K562 (cell line): ENCODE measurements around the gene DCST1. TPM values are rescaled to one million over a fixed set of nuclear protein-coding genes. Genes with fewer than 3 reads are reported as not detected.

Source experiments
- DMBX1 ChIP-seq: fragments of 250-450 bp; sonication (Bioruptor Pico); IDR thresholded peaks from 2 replicates; pipeline ENCODE4 v1.8.0; 2022; ENCODE audit warnings: inconsistent platforms, mild to moderate bottlenecking, moderate library complexity, borderline replicate concordance
- ELF4 ChIP-seq: fragments of 450-650 bp; formaldehyde crosslinking; IDR thresholded peaks from 2 replicates; pipeline ENCODE4 v1.4.0; 2022; ENCODE audit warnings: missing genetic modification characterization
- GABPA ChIP-seq: fragments of 200-800 bp; sonication (Bioruptor generic); conservative IDR thresholded peaks from 2 replicates; pipeline ENCODE4 v1.6.1; 2016; ENCODE audit warnings: low read depth, missing genetic modification characterization, missing compliant biosample characterization
- NR2C2 ChIP-seq, 2 experiments: fragments of 200-800 bp in 1 of 2; sonication (Bioruptor generic) in 1 of 2; sonication (generic) in 1 of 2; formaldehyde crosslinking in 1 of 2; IDR thresholded peaks; 2 replicates each; pipeline versions ENCODE4 v1.6.1 to v1.8.0; 2016 to 2022; ENCODE audit warnings: mild to moderate bottlenecking in 1 of 2, missing compliant biosample characterization in 1 of 2, missing genetic modification characterization in 1 of 2, missing genetic modification reagents in 1 of 2
- POLR2H ChIP-seq: IDR thresholded peaks from 2 replicates; pipeline ENCODE4 v1.6.1; 2016; ENCODE audit warnings: missing genetic modification characterization, low read depth, mild to moderate bottlenecking, control low read depth, missing compliant biosample characterization, moderate library complexity
- SRSF7 ChIP-seq: fragments of 200-400 bp; formaldehyde crosslinking; optimal IDR thresholded peaks from 2 replicates; pipeline ENCODE3; 2017; ENCODE audit warnings: mild to moderate bottlenecking, low read depth, low read length
- ZNF707 ChIP-seq: fragments of 250-450 bp; sonication (Bioruptor Pico); conservative IDR thresholded peaks from 2 replicates; pipeline ENCODE4 v1.8.0; 2022; ENCODE audit warnings: inconsistent platforms, mild to moderate bottlenecking, moderate library complexity
- polyA plus RNA-seq, 8 experiments: library from polyadenylated mRNA; depleted of rRNA in 4 of 8; stranded (reverse) in 5 of 8; unstranded in 3 of 8; fragments of >200 nt; fragmentation: Nextera tagmentation in 2 of 8; fragmentation: Illumina TruSeq in 1 of 8; extraction: Ambion mirVana in 2 of 8; extraction: Trizol in 1 of 8; gene quantifications; 2 replicates each; pipeline versions ENCODE4 v1.2.1 to v1.2.3, GENCODE V29; 2011 to 2014; ENCODE audit warnings: inconsistent platforms in 1 of 8, missing spikeins in 1 of 8
- total RNA-seq, 7 experiments: library from RNA; depleted of rRNA in 6 of 7; stranded (reverse); fragments of >200 nt in 6 of 7; fragmentation: Illumina TruSeq in 2 of 7; extraction: Trizol in 2 of 7; gene quantifications; 2 replicates each; pipeline versions ENCODE4 v1.2.1 to v1.2.3, GENCODE V29; 2011 to 2021; ENCODE audit warnings: low replicate concordance in 1 of 7
- TF ChIP-seq, protein P1 (sequence below), 2 experiments: fragments of 450-650 bp; formaldehyde crosslinking in 1 of 2; IDR thresholded peaks; 2 replicates each; pipeline versions ENCODE4 v1.4.0 to v1.6.1; 2014 to 2020; ENCODE audit warnings: mild to moderate bottlenecking in 2 of 2, borderline replicate concordance in 1 of 2, low read depth in 1 of 2
- TF ChIP-seq, protein P2 (sequence below): fragments of 450-650 bp; IDR thresholded peaks from 2 replicates; pipeline ENCODE4 v1.6.1; 2017; ENCODE audit warnings: antibody characterized with exemption, mild to moderate bottlenecking
- TF ChIP-seq, protein P3 (sequence below), 2 experiments: fragments of 450-650 bp; conservative IDR thresholded peaks; 2 replicates each; pipeline ENCODE4 v1.6.1; 2017; ENCODE audit warnings: mild to moderate bottlenecking in 2 of 2, moderate library complexity in 2 of 2

DCST1 gene
- total and polyA plus RNA-seq, 9 of the 15 experiments (the other 6 are each of a cell fraction or from before 2014, with no cell fraction given) = not detected

DNA sequence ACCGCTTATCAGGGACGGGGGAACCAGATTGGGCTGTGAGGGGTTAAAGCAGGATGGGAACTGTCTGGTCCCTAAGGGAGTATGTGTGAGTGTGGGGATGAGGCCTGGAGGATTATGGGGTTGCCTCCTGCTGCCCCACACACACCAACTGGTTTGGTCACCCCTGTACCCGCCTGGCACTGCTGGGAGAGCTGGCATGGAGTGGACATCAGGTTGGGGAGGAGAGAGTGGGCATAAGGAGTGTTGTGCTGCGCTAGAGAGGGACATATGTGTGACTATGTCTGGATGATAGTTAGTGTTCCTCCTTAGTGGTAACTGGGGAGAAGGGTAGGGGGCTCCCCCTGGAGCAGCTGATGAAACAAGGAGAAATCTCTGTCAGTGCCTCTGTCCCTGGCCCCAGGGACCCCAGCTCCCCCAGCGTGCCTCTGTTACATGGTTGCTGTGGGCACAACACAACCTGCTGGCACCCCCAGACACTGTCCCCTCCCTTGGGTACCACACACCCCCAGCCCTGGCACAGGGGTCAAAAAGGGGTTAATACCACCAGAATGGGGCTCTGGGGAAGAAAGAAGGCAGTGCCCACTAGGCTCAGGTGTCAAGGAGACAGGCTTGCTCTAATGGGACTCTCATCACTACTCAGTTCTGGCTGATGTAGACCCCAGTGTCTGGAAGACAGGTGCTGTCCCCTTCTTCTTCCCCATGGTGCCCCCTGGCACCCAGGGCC is 29.1 kb upstream of the DCST1 start (continued):
- TF ChIP-seq, protein P1, sequence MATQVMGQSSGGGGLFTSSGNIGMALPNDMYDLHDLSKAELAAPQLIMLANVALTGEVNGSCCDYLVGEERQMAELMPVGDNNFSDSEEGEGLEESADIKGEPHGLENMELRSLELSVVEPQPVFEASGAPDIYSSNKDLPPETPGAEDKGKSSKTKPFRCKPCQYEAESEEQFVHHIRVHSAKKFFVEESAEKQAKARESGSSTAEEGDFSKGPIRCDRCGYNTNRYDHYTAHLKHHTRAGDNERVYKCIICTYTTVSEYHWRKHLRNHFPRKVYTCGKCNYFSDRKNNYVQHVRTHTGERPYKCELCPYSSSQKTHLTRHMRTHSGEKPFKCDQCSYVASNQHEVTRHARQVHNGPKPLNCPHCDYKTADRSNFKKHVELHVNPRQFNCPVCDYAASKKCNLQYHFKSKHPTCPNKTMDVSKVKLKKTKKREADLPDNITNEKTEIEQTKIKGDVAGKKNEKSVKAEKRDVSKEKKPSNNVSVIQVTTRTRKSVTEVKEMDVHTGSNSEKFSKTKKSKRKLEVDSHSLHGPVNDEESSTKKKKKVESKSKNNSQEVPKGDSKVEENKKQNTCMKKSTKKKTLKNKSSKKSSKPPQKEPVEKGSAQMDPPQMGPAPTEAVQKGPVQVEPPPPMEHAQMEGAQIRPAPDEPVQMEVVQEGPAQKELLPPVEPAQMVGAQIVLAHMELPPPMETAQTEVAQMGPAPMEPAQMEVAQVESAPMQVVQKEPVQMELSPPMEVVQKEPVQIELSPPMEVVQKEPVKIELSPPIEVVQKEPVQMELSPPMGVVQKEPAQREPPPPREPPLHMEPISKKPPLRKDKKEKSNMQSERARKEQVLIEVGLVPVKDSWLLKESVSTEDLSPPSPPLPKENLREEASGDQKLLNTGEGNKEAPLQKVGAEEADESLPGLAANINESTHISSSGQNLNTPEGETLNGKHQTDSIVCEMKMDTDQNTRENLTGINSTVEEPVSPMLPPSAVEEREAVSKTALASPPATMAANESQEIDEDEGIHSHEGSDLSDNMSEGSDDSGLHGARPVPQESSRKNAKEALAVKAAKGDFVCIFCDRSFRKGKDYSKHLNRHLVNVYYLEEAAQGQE (IDR thresholded peaks at IDR 0.05; ENCODE audit: borderline replicate concordance) = no peak
- TF ChIP-seq, protein P1 (CRISPR knock-in tag; IDR thresholded peaks at IDR 0.05; ENCODE audit: low read depth) = 0 out of 2 replicates have a peak, but pooled peaks have one; percentile 45
- no peak for TF ChIP-seq ZNF707 (CRISPR knock-in tag)
- TF ChIP-seq SRSF7 = no peak
- TF ChIP-seq GABPA (tag) = peak; percentile 67
- TF ChIP-seq NR2C2 (CRISPR knock-in tag; IDR thresholded peaks at IDR 0.05) = no peak
- TF ChIP-seq NR2C2 (tag; IDR thresholded peaks at IDR 0.05) = no peak; the same call in 1 of the 2 replicates
- TF ChIP-seq, protein P2, sequence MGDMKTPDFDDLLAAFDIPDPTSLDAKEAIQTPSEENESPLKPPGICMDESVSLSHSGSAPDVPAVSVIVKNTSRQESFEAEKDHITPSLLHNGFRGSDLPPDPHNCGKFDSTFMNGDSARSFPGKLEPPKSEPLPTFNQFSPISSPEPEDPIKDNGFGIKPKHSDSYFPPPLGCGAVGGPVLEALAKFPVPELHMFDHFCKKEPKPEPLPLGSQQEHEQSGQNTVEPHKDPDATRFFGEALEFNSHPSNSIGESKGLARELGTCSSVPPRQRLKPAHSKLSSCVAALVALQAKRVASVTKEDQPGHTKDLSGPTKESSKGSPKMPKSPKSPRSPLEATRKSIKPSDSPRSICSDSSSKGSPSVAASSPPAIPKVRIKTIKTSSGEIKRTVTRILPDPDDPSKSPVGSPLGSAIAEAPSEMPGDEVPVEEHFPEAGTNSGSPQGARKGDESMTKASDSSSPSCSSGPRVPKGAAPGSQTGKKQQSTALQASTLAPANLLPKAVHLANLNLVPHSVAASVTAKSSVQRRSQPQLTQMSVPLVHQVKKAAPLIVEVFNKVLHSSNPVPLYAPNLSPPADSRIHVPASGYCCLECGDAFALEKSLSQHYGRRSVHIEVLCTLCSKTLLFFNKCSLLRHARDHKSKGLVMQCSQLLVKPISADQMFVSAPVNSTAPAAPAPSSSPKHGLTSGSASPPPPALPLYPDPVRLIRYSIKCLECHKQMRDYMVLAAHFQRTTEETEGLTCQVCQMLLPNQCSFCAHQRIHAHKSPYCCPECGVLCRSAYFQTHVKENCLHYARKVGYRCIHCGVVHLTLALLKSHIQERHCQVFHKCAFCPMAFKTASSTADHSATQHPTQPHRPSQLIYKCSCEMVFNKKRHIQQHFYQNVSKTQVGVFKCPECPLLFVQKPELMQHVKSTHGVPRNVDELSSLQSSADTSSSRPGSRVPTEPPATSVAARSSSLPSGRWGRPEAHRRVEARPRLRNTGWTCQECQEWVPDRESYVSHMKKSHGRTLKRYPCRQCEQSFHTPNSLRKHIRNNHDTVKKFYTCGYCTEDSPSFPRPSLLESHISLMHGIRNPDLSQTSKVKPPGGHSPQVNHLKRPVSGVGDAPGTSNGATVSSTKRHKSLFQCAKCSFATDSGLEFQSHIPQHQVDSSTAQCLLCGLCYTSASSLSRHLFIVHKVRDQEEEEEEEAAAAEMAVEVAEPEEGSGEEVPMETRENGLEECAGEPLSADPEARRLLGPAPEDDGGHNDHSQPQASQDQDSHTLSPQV = 0 out of 2 replicates have a peak, but pooled peaks have one; percentile 31
- 0 out of 2 replicates have a peak, but pooled peaks have one; percentile 17 for TF ChIP-seq POLR2H (tag)
- TF ChIP-seq ELF4 (CRISPR knock-in tag) = 0 out of 2 replicates have a peak, but pooled peaks have one; percentile 20
- TF ChIP-seq DMBX1 (CRISPR knock-in tag) = peak; percentile 10; the same call in 1 of the 2 replicates
- TF ChIP-seq, protein P3, sequence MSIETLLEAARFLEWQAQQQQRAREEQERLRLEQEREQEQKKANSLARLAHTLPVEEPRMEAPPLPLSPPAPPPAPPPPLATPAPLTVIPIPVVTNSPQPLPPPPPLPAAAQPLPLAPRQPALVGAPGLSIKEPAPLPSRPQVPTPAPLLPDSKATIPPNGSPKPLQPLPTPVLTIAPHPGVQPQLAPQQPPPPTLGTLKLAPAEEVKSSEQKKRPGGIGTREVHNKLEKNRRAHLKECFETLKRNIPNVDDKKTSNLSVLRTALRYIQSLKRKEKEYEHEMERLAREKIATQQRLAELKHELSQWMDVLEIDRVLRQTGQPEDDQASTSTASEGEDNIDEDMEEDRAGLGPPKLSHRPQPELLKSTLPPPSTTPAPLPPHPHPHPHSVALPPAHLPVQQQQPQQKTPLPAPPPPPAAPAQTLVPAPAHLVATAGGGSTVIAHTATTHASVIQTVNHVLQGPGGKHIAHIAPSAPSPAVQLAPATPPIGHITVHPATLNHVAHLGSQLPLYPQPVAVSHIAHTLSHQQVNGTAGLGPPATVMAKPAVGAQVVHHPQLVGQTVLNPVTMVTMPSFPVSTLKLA (conservative IDR thresholded peaks at IDR 0.05) = no peak
